HL-60 (cell line): Measurements from ENCODE around the gene OXCT1.

ENCODE experiments used
- DNase-seq, 2 experiments: peaks; one replicate each; pipeline ENCODE4 v3.0.0-alpha.2; 2010 to 2020; ENCODE audit warnings: low read depth in 1 of 2, low spot score in 1 of 2
- H3K27ac ChIP-seq: fragments of 250-450 bp; sonication (Bioruptor Pico); replicated peaks from 2 replicates; pipeline ENCODE4 v1.5.1; 2020; ENCODE audit warnings: mild to moderate bottlenecking, moderate library complexity
- H3K27me3 ChIP-seq: fragments of 250-450 bp; sonication (Bioruptor Pico); 2 replicates; pipeline ENCODE4 v1.5.1; 2021; ENCODE audit warnings: mild to moderate bottlenecking, moderate library complexity; ENCODE audit not compliant: insufficient read depth, poor library complexity, severe bottlenecking
- H3K4me3 ChIP-seq: replicated peaks from 2 replicates; pipeline ENCODE4 v1.5.1; 2011; ENCODE audit warnings: mild to moderate bottlenecking, control low read depth, low read length; ENCODE audit not compliant: insufficient read depth
- GABPA ChIP-seq: IDR thresholded peaks from 2 replicates; pipeline ENCODE4 v1.6.1; 2012; ENCODE audit warnings: low read depth
- POLR2AphosphoS5 ChIP-seq: IDR thresholded peaks from 2 replicates; pipeline ENCODE4 v1.6.1; 2012; ENCODE audit warnings: low read depth
- SPI1 ChIP-seq: IDR thresholded peaks from 2 replicates; pipeline ENCODE4 v1.6.1; 2012; ENCODE audit warnings: low read depth, mild to moderate bottlenecking, borderline replicate concordance
- TF ChIP-seq, protein P1 (sequence below): IDR thresholded peaks from 2 replicates; pipeline ENCODE4 v1.6.1; 2012; ENCODE audit warnings: low read depth; ENCODE audit not compliant: insufficient replicate concordance
- TF ChIP-seq, protein P2 (sequence below): IDR thresholded peaks from one replicate; pipeline ENCODE4 v1.5.1; 2011; ENCODE audit warnings: low read length, control low read depth, inconsistent platforms; ENCODE audit not compliant: insufficient read depth

Gene OXCT1

DNA sequence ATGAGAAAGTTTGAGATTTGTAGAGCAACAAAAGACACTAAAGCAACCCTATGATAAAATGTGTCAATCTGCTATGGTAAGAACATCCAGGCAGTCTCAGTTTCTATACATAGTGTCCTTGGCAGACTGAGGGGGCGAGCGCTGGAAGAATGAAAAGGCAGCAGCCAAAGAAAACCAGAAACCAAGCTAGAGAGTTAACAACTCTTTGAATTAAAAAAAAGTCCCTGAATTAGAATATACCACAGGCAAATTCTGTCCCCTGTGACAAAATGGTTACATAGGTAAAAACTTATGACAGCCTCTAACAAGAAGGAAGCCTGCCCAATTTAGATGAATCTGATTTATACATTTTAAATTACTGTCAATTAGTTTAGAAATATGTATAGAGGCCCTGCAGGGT lies 106.7 kb downstream of the OXCT1 start:
- Histone ChIP-seq H3K27ac (no peak overlapping the region), H3K4me3 (no peak overlapping the region), H3K27me3 (no peaks in the 10 kb centered on the region)
- no peak for DNase-seq
- TF ChIP-seq POLR2AphosphoS5 (no peak), GABPA (no peak), SPI1 (no peak)
- TF ChIP-seq, protein P1, sequence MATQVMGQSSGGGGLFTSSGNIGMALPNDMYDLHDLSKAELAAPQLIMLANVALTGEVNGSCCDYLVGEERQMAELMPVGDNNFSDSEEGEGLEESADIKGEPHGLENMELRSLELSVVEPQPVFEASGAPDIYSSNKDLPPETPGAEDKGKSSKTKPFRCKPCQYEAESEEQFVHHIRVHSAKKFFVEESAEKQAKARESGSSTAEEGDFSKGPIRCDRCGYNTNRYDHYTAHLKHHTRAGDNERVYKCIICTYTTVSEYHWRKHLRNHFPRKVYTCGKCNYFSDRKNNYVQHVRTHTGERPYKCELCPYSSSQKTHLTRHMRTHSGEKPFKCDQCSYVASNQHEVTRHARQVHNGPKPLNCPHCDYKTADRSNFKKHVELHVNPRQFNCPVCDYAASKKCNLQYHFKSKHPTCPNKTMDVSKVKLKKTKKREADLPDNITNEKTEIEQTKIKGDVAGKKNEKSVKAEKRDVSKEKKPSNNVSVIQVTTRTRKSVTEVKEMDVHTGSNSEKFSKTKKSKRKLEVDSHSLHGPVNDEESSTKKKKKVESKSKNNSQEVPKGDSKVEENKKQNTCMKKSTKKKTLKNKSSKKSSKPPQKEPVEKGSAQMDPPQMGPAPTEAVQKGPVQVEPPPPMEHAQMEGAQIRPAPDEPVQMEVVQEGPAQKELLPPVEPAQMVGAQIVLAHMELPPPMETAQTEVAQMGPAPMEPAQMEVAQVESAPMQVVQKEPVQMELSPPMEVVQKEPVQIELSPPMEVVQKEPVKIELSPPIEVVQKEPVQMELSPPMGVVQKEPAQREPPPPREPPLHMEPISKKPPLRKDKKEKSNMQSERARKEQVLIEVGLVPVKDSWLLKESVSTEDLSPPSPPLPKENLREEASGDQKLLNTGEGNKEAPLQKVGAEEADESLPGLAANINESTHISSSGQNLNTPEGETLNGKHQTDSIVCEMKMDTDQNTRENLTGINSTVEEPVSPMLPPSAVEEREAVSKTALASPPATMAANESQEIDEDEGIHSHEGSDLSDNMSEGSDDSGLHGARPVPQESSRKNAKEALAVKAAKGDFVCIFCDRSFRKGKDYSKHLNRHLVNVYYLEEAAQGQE: no peak

DNA sequence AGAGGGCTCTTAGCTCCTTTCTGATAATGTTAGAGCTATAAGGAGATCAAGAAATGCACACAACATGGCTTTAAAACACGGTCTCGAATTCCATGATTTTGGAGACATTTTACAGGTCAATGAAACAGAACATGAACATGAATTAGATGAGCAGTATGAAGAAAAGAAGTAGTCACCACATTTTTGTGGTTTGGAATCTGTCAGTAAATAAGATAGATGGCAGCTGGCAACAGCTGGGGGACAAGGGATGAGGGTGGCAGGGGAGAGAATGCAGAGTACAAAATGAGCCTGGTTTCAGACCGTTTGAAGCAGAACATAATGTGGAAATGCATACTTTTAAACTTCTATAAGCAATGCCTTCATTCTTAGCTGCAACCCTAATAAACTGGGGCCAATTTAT lies 107.1 kb downstream of the OXCT1 start:
- DNase-seq: no peak
- Histone ChIP-seq H3K27ac (no peak overlapping the region), H3K27me3 (no peaks in the 10 kb centered on the region), H3K4me3 (no peak overlapping the region)
- TF ChIP-seq SPI1 (no peak), GABPA (no peak), POLR2AphosphoS5 (no peak)
- TF ChIP-seq, protein P1: no peak
- TF ChIP-seq, protein P2, sequence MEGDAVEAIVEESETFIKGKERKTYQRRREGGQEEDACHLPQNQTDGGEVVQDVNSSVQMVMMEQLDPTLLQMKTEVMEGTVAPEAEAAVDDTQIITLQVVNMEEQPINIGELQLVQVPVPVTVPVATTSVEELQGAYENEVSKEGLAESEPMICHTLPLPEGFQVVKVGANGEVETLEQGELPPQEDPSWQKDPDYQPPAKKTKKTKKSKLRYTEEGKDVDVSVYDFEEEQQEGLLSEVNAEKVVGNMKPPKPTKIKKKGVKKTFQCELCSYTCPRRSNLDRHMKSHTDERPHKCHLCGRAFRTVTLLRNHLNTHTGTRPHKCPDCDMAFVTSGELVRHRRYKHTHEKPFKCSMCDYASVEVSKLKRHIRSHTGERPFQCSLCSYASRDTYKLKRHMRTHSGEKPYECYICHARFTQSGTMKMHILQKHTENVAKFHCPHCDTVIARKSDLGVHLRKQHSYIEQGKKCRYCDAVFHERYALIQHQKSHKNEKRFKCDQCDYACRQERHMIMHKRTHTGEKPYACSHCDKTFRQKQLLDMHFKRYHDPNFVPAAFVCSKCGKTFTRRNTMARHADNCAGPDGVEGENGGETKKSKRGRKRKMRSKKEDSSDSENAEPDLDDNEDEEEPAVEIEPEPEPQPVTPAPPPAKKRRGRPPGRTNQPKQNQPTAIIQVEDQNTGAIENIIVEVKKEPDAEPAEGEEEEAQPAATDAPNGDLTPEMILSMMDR: no peak

DNA sequence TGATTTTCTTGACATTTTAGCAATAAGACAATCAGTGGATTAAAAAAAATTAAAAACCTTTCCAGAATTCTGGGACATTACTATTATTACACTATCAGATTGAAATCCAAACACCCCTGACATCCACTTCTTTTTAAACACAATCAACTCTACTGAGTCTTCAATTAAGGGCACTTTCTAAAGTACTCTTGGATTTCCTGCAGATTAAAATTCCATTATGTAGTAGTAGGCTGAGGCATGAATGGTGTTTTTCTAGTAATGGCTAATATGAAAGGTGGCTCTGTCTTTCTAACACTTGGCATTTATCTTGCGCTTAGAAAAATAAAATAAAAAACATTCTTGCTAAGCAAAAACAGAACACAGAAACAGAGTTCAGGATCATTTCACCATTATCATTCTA lies 107.8 kb downstream of the OXCT1 start:
- TF ChIP-seq, protein P1: no peak
- no peak for TF ChIP-seq GABPA
- no peak for TF ChIP-seq POLR2AphosphoS5
- TF ChIP-seq, protein P2: no peak
- H3K27me3 ChIP-seq: no peaks in the 10 kb centered on the region
- H3K27ac ChIP-seq: no peak overlapping the region
- no peak for DNase-seq
- H3K4me3 ChIP-seq: no peak overlapping the region

DNA sequence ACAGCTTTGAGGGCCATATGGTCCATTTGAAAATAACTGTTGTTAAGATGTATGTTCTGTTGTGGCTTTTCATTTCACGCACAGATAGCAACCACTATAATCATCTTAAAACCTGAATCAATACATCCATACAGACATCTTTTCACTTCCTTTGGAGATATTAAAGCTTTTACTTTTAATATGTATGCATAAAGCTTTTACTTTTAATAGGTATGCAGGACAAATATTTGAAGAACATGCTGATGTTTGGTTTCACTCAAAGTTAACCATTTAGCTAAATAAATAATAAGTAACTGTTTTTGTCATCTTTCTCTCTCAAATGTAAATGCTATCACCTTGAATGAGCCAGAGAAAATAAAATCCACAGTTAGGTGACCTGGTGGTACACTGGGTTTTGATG lies 108.6 kb downstream of the OXCT1 start:
- no peak overlapping the region for H3K4me3 ChIP-seq
- TF ChIP-seq POLR2AphosphoS5 (no peak), SPI1 (no peak), GABPA (no peak)
- TF ChIP-seq, protein P1: no peak
- TF ChIP-seq, protein P2: no peak
- H3K27ac ChIP-seq: no peak overlapping the region
- no peak for DNase-seq
- no peaks in the 10 kb centered on the region for H3K27me3 ChIP-seq
